Measurements from ENCODE around the gene ARL4C.

ARL4C gene, protein sequence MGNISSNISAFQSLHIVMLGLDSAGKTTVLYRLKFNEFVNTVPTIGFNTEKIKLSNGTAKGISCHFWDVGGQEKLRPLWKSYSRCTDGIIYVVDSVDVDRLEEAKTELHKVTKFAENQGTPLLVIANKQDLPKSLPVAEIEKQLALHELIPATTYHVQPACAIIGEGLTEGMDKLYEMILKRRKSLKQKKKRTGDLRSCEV

DNA sequence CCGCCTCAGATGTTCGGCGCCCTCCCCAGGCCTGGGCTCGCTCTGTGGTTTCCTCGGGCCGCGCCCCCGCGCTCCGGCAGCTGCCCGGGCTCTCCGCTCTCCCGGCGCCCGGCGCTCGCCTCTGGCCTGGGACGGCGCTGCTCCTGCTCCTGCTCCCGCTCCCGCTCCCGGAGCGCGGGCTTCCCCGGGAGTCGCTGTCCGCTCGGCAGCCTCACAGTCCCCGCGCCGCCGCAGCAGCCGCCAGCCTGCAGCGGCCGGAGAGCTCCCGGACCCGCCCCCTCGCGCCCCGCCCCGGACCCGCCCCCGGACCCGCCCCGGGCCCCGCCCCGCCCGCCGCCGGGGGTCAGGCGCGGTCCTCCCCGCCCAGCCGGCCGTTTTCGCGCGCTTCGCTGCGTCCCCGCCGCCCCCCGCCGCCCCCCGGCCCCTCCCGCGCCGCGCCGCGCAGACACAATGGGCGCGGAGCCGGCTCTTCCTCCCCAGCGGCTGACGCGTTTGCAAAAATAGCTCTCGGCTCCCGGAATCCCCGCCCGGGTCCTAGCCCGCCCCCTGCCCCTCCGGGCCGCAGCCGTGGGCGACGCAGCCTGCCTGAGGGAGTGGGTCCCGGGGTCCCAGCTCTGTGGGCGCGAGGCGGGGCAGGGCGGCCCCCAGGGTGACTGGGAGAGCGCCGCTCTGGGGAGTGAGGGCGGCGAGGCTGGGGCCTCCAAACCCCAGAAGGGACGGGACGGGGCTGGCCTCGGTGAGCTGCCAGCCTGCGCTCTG is at the start of gene ARL4C:
ARL4C (minus strand) TSS at position 247 of the 759 bp plus-strand sequence. CDS start 495 bp downstream, outside the sequence.
- DNase-seq: peak; percentile 49

DNA sequence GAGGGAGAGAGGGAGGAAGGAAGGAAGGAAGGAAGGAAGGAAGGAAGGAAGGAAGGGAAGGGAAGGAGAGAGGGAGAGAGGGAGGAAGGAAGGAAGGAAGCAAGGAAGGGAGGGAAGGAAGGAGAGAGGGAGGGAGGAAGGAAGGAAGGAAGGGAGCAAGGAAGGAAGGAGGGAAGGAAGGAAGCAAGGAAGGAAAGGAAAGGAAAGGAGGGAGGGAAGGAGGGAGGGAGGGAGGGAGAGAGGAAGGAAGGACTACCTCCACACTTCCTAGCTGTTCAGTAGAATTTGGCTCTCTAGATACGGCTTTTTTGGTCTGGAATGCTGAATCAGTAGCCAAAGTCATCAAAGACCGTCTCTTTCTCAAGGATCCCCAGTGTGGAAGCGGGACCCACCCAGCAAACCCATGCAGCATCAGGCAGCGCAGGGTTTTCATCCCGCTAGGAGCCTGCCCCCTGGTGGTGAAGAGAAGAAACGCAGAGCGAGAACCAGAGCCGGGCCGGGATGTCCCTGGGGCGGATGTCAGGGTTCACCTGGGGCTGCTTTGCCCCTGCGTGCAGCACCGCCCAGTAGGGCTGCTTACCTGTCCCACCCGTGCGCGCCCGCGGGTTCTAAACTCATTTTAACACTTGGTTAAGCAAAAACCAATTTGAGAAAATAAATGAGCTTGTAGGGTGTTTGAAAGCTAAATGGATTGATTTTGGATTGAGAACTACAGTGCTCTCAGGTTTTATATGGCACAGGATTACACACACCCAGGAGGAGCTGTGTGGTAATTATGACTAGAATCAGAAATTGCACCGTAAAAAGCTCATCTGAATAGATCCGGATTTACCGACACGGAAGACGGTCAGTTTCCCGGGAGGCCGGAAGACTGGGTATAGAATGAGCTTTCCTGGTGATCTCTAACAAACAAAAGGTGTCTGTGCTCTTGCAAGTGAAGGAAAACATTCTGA is 48.1 kb upstream of the ARL4C start:
- peak; percentile 7 for DNase-seq

GRCh38 chr2:234542742-234543141 is 45.9 kb upstream of the ARL4C start:
- no peak for DNase-seq

GRCh38 chr2:234537929-234538328 is 41.0 kb upstream of the ARL4C start:
- DNase-seq: no peak

- DNase-seq: no peak
Observed at GRCh38 chr2:234536178-234536965, 39.5 kb upstream of the ARL4C start.

DNA sequence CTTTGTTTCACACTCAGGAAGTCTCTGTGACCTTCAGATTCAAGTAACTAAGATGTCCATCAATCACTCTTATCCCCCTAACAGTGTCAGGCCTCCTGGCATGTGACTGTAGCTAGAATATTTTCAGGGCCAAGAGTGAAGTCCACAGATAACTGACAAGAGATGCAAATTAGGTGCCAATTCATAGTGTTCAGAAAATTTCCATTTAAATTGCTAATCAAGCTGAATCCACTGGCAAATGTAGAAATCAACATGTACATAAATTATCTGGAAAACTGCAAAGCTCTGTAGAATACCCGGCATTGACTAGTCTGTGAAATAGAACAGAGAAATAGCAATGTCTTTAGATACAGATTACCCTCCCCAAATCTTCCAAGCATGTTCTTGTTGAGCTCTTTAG is 38.6 kb upstream of the ARL4C start:
- DNase-seq: peak; percentile 58

DNA sequence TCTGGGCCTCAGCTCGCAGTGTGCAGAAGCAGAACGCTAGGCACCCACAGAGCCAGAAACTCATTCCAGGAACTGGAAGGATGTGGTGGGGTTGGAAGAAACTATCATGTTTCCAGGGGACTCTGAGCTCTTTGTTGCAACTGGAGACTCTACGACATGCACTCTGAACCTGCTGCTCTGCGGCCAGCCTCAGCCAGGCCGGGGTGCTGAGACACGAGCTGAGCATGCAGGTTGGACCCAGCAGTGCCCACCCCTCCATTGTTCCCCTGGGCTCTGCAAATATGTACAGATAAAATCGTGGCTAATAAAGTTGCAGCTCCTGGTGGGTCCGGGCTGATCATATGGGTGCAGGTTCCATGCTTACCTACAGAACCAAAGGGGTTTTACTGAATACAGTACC is 37.6 kb upstream of the ARL4C start:
- DNase-seq: no peak

DNA sequence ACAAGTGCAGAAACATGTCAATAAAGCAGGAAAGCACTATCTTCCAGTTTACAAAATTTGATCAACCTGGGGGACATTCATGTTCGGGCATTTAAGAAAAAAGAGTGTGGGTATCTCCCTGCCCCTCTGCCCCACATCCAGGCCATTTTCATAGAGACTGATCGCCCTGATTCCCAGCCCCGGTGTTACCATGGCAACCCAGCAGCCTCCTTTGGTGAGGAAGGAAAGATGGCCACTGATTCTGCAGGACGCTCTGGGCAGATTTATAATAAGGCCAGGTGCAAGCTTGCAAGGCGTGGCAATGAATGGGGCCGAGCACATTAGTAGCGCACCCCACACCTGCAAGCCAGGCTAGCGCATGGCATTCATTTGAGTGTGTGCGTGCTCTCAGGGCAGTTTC is 36.7 kb upstream of the ARL4C start:
- peak; percentile 23 for DNase-seq

GRCh38 chr2:234528410-234529148 is 31.7 kb upstream of the ARL4C start:
- no peak for DNase-seq

GRCh38 chr2:234526711-234527110 is 29.8 kb upstream of the ARL4C start:
- no peak for DNase-seq

DNA sequence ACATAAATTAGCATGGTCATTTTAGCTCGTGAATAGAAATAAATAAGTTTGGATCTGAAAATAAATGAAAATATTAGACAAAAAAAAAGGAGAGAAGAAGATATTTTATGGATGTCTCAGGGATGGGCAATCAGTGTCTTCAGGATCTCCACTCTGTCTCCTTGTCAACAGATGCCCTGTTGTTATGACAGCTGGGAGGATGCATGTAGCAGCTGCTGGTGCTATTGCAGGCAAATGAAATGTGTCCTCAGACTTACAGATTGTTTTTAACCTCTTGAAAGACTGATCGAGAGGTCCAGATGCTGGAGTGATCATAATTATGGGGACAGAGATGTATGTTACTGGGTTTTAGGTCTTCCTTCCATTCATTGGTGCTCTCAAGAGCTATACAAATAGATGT is 24.7 kb upstream of the ARL4C start:
- DNase-seq: no peak

GRCh38 chr2:234518986-234519642 is 22.2 kb upstream of the ARL4C start:
- no peak for DNase-seq

DNA sequence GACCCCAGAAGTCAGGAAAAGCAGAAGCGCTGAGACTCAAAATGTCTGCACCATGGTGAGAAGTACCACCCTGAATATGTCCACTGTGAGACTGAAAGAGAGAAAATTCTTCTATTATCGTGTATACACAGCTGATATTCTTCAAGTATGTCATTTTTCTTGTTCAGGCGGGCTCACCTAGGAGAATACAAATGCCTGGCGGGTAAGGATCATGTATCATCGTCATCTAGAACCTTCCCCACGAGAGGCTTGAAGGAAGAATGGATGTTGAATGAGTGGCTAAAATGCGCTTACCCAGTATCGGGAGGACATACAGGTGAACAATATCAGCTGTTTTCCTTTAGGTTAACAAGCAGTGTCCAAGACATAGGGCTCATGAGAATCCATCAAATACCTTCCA is 21.1 kb upstream of the ARL4C start:
- DNase-seq: no peak

- DNase-seq: no peak
Observed at GRCh38 chr2:234514873-234515638, 18.2 kb upstream of the ARL4C start.

- DNase-seq: no peak
Observed at GRCh38 chr2:234514099-234514498, 17.2 kb upstream of the ARL4C start.

DNA sequence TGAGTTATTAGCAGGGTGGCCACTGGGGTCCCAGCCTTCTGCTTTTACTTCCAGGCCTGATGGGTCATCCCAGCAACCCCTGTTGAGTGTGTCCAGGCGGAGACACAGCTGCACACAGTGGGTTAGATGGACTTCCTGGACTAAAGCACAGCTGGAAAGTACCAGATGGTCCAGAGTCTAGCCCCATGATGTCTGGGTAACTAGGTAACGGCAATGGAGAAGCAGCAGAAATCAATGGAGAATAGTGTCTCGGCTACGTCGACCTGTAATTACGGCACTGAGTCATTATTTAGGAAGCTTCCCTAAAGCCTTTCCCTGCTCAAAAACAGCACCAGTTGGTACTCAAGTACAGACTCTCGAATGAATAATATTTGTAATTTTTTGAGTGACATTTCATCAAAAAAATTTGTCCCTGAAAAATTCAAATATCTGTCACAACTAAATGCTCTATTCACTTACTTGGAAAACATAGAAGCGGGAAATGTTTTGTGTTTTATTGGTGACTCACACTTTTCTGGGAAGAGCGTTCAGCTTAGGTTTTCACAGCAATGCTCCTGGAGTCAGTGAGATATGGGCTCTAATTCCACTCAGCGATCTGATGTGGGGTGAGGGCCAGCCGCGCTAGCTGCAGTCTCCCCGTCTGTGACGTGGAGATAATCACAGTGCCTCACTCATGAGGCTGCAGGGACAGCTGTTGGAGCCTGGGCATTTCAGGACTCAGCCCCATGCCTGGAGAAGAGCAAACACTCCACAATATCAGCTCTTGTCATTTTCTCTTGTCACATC is 16.2 kb upstream of the ARL4C start:
- DNase-seq: no peak

- no peak for DNase-seq
Observed at GRCh38 chr2:234502919-234503285, 6.0 kb upstream of the ARL4C start.

GRCh38 chr2:234502285-234502918 is 5.5 kb upstream of the ARL4C start:
- no peak for DNase-seq

GRCh38 chr2:234500394-234501006 is 3.6 kb upstream of the ARL4C start:
- DNase-seq: peak; percentile 50
